SK-N-SH (cell line): ENCODE data around the gene STAC. TPM values are rescaled to one million over a fixed set of nuclear protein-coding genes. Genes with fewer than 3 reads are reported as not detected.
A peak's percentile ranks its signal among the peaks of the same experiment; 100 is the strongest.

Experiments
- CTCF ChIA-PET: fragments of 300-600, 350-600 bp; formaldehyde crosslinking; extraction: SDS; loops from one replicate; lab custom pipeline; 2021; lab: Yijun Ruan, JAX
- POLR2A ChIA-PET: fragments of 350-600 bp; sonication (Branson Sonifier 250); formaldehyde crosslinking; extraction: SDS; loops from one replicate; lab custom pipeline; 2020; ENCODE audit warnings: antibody characterized with exemption, inconsistent platforms; lab: Yijun Ruan, JAX
- DNase-seq: peaks from one replicate; pipeline ENCODE4 v3.0.0; 2012
- H2AFZ ChIP-seq: fragments of 200-600 bp; sonication (generic); 2 replicates; pipeline ENCODE4 v1.8.1; 2016; ENCODE audit warnings: antibody characterized with exemption, mild to moderate bottlenecking, low read depth
- H3F3A ChIP-seq: fragments of 200-600 bp; sonication (generic); replicated peaks from 2 replicates; pipeline ENCODE3; 2016; ENCODE audit warnings: antibody characterized with exemption, mild to moderate bottlenecking; ENCODE audit not compliant: insufficient read depth
- H3K27ac ChIP-seq, 2 experiments: fragments of 200-500 bp in 1 of 2; fragments of 200-600 bp in 1 of 2; sonication (Bioruptor generic) in 1 of 2; sonication (generic), shearing (Covaris generic) in 1 of 2; 2 replicates each; pipeline versions ENCODE4 v1.5.1 to v1.6.1; 2014 to 2016; ENCODE audit warnings: low read depth in 2 of 2, inconsistent platforms in 1 of 2, low read length in 1 of 2, mild to moderate bottlenecking in 1 of 2, mixed read lengths in 1 of 2
- H3K27me3 ChIP-seq: fragments of 200-600 bp; sonication (generic), shearing (Covaris generic); 2 replicates; pipeline ENCODE4 v1.6.1; 2016; ENCODE audit warnings: mixed run types; ENCODE audit not compliant: insufficient read depth
- H3K36me3 ChIP-seq, 2 experiments: fragments of 200-500 bp in 1 of 2; fragments of 200-600 bp in 1 of 2; sonication (Bioruptor generic) in 1 of 2; sonication (generic) in 1 of 2; replicated peaks in 1 of 2; 2 replicates each; pipeline versions ENCODE3 to v1.5.1; 2014 to 2016; ENCODE audit warnings: low read length in 1 of 2, mild to moderate bottlenecking in 1 of 2; ENCODE audit not compliant: insufficient read depth in 2 of 2, control insufficient read depth in 1 of 2
- H3K4me1 ChIP-seq, 2 experiments: fragments of 200-500 bp in 1 of 2; fragments of 200-600 bp in 1 of 2; sonication (Bioruptor generic) in 1 of 2; sonication (generic), shearing (Covaris generic) in 1 of 2; 2 replicates each; pipeline versions ENCODE4 v1.5.1 to v1.6.1; 2014 to 2016; ENCODE audit warnings: low read depth in 1 of 2, low read length in 1 of 2, mixed run types in 1 of 2; ENCODE audit not compliant: insufficient read depth in 2 of 2, control insufficient read depth in 1 of 2
- H3K4me2 ChIP-seq: fragments of 200-600 bp; sonication (generic), shearing (Covaris generic); 2 replicates; pipeline ENCODE4 v1.6.1; 2017; ENCODE audit warnings: mixed run types
- H3K4me3 ChIP-seq, 2 experiments: fragments of 200-500 bp in 1 of 2; fragments of 200-600 bp in 1 of 2; sonication (Bioruptor generic) in 1 of 2; sonication (generic), shearing (Covaris generic) in 1 of 2; 2 replicates each; pipeline versions ENCODE4 v1.5.1 to v1.8.1; 2014 to 2016; ENCODE audit warnings: low read depth in 2 of 2, inconsistent platforms in 1 of 2, low read length in 1 of 2, mild to moderate bottlenecking in 1 of 2, mixed read lengths in 1 of 2, moderate library complexity in 1 of 2
- H3K79me2 ChIP-seq: fragments of 200-600 bp; sonication (generic); 2 replicates; pipeline ENCODE4 v1.8.1; 2017; ENCODE audit warnings: mild to moderate bottlenecking; ENCODE audit not compliant: insufficient read depth
- H3K9ac ChIP-seq: fragments of 200-600 bp; sonication (generic); 2 replicates; pipeline ENCODE4 v1.6.1; 2017; ENCODE audit warnings: mixed run types
- H3K9me2 ChIP-seq: fragments of 200-600 bp; sonication (generic); 2 replicates; pipeline ENCODE4 v1.6.1; 2017; ENCODE audit warnings: mixed run types
- H3K9me3 ChIP-seq: fragments of 200-600 bp; sonication (generic); 2 replicates; pipeline ENCODE4 v1.6.1; 2017; ENCODE audit warnings: mixed run types, mild to moderate bottlenecking, moderate library complexity
- H4K20me1 ChIP-seq: fragments of 200-600 bp; sonication (generic); 2 replicates; pipeline ENCODE4 v1.6.1; 2017; ENCODE audit warnings: mild to moderate bottlenecking, mixed run types; ENCODE audit not compliant: insufficient read depth
- EP300 ChIP-seq, 2 experiments: IDR thresholded peaks; 2 replicates each; pipeline versions ENCODE4 v1.4.0 to v1.6.1; 2012; ENCODE audit warnings: borderline replicate concordance in 1 of 2, low read depth in 1 of 2, low read length in 1 of 2
- FOSL2 ChIP-seq: IDR thresholded peaks from 2 replicates; pipeline ENCODE4 v1.4.0; 2012; ENCODE audit warnings: low read depth, mild to moderate bottlenecking, moderate library complexity, borderline replicate concordance
- FOXM1 ChIP-seq: IDR thresholded peaks from 2 replicates; pipeline ENCODE4 v1.4.0; 2012; ENCODE audit warnings: low read depth, mild to moderate bottlenecking
- JUND ChIP-seq: IDR thresholded peaks from 2 replicates; pipeline ENCODE4 v1.4.0; 2012
- RFX5 ChIP-seq: IDR thresholded peaks from 2 replicates; pipeline ENCODE4 v1.6.1; 2012; ENCODE audit warnings: mild to moderate bottlenecking, improper control_type of control experiment, low read length
- TCF12 ChIP-seq: IDR thresholded peaks from 2 replicates; pipeline ENCODE4 v1.4.0; 2012
- WGBS: methylation state at CpG from one replicate; pipeline ENCODE4 v1.1.6; 2017; ENCODE audit warnings: low lambda C conversion rate; 5-methylcytosine and 5-hydroxymethylcytosine counted together
- polyA plus RNA-seq, 3 experiments: library from polyadenylated mRNA; depleted of rRNA; stranded (reverse); fragments of >200 nt; gene quantifications; 2 replicates each; pipeline ENCODE4 v1.2.3, GENCODE V29; 2012
- TF ChIP-seq, protein P1 (sequence below): IDR thresholded peaks from 2 replicates; pipeline ENCODE4; 2012
- TF ChIP-seq, protein P2 (sequence below): fragments of 150-350 bp; IDR thresholded peaks from 2 replicates; pipeline ENCODE4 v1.6.1; 2016; ENCODE audit warnings: mild to moderate bottlenecking, low read depth, low read length

STAC gene
- polyA plus RNA-seq, 1 of the 3 experiments (the other 2 are of a cell fraction): 25.0 TPM

DNA sequence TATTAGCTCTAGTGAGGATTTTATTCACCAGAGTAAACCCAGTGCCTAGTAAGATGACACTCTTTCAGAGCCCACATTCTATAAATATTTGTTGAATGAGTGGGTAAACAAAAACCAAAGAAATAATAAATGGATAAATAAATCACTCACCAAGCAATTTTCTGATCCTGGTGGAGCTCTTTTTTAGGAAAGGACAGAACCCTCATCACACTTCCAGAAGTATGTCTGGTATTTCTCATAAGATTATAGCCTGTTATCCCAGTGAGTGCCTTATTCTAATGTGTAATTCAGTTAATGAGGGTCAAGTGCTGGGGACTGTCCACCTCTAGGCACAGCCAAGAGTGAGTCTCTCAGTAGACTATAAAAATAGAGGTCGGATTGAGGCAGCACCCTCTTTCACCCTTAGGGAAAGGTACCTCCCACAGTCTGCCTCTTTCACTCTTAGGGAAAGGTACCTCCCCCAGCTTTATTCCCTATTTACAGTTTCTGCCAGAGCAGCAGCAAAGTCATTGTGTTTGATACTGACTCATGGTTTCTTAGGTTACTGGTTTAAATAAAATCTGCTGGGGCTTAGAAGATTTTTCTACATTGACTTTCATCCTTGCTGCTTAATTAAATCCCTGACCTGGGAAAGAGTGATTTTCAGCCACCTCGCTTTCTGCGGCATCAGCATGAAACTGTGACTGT is 145.0 kb downstream of the STAC start:
- H4K20me1 ChIP-seq: no peaks in the 10 kb centered on the region
- 70% methylated on average over 3 of the region's 3 CpGs for WGBS
- peaks cover 0 to 37% of the 10 kb centered on the region in 2 experiments; a peak in 2 of 4 replicates for H3K4me1 ChIP-seq
- ChIA-PET POLR2A (no interaction called here), CTCF (interaction anchor here (0.5 to 1.4 kb wide), 3 partner anchors 82 to 561 kb away, joined by 3 to 5 read pairs (median 3); no protein-coding TSS in a partner anchor)
- H3F3A ChIP-seq: no peaks in the 10 kb centered on the region
- peak overlapping the region; percentile 71 to 92 for H3K27ac ChIP-seq
- H2AFZ ChIP-seq: no peak overlapping the region
- peak overlapping the region; percentile 51; the same call in 1 of the 2 replicates for H3K9ac ChIP-seq
- no peak overlapping the region for H3K4me2 ChIP-seq
- H3K9me3 ChIP-seq: no peaks in the 10 kb centered on the region
- TF ChIP-seq EP300 (IDR thresholded peaks at IDR 0.05; ENCODE audit: borderline replicate concordance in 1 of 2, low read depth in 1 of 2, low read length in 1 of 2) (peak in 1 of 2 experiments; percentile 64; a peak in 2 of 4 replicates), FOXM1 (no peak), TCF12 (peak; percentile 17; the same call in 1 of the 2 replicates), FOSL2 (peak; percentile 28; the same call in 1 of the 2 replicates)
- TF ChIP-seq, protein P1, sequence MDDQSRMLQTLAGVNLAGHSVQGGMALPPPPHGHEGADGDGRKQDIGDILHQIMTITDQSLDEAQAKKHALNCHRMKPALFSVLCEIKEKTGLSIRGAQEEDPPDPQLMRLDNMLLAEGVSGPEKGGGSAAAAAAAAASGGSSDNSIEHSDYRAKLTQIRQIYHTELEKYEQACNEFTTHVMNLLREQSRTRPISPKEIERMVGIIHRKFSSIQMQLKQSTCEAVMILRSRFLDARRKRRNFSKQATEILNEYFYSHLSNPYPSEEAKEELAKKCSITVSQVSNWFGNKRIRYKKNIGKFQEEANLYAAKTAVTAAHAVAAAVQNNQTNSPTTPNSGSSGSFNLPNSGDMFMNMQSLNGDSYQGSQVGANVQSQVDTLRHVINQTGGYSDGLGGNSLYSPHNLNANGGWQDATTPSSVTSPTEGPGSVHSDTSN: 0 out of 2 replicates have a peak, but pooled peaks have one; percentile 13
- no peaks in the 10 kb centered on the region for H3K9me2 ChIP-seq
- no peak for DNase-seq
- H3K79me2 ChIP-seq: no peaks in the 10 kb centered on the region
- no peaks in the 10 kb centered on the region for H3K27me3 ChIP-seq
- no peak overlapping the region for H3K4me3 ChIP-seq
- H3K36me3 ChIP-seq: peaks cover 22 to 40% of the 10 kb centered on the region in 2 experiments

DNA sequence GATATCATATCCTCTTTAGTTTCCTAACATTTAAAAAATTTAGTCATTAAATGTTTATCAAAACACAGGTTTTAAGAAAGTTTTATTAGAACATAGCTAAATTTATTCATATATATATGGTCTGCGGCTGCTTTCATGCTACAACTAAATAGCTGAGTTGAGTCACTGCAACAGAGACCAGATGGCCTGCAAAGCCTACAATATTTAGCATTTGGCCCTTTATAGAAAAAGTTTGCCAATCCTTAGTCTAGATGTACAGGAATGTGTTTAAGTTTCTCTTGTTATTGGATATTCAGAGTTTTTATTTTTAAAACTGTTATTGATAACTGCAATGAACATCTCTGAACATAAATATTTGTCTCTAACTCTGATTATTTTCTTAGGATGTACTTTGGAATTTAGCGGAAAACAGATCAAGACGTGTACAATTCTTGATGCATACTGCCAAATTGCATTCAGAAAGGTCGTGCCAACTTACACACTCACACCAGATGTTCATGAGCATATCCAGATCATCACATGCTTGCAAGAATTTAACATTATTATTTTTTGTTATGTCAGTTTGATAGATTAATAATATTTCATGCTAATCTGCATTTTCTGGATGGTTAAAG is 157.9 kb downstream of the STAC start:
- POLR2A ChIA-PET: no interaction called here
- no peaks in the 10 kb centered on the region for H3K9me2 ChIP-seq
- CTCF ChIA-PET: no interaction called here
- H3K9me3 ChIP-seq: 0 out of 2 replicates have a peak, but pooled peaks cover 5% of the 10 kb centered on the region
- H3K79me2 ChIP-seq: no peaks in the 10 kb centered on the region
- no peaks in the 10 kb centered on the region for H4K20me1 ChIP-seq
- H3K4me3 ChIP-seq: no peak overlapping the region
- TF ChIP-seq, protein P1: no peak
- TF ChIP-seq, protein P2, sequence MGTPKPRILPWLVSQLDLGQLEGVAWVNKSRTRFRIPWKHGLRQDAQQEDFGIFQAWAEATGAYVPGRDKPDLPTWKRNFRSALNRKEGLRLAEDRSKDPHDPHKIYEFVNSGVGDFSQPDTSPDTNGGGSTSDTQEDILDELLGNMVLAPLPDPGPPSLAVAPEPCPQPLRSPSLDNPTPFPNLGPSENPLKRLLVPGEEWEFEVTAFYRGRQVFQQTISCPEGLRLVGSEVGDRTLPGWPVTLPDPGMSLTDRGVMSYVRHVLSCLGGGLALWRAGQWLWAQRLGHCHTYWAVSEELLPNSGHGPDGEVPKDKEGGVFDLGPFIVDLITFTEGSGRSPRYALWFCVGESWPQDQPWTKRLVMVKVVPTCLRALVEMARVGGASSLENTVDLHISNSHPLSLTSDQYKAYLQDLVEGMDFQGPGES: no peak
- TF ChIP-seq EP300 (IDR thresholded peaks at IDR 0.05; ENCODE audit: borderline replicate concordance in 1 of 2, low read depth in 1 of 2, low read length in 1 of 2): 0 out of 4 replicates have a peak, but pooled peaks of 1 of the 2 experiments have one; percentile 12
- TF ChIP-seq JUND: no peak
- no peak for TF ChIP-seq RFX5
- DNase-seq: no peak
- H3K9ac ChIP-seq: no peak overlapping the region
- H3K27ac ChIP-seq: peak overlapping the region in 1 of 2 experiments; percentile 62; a peak in 1 of 4 replicates
- H2AFZ ChIP-seq: no peak overlapping the region
- WGBS: 71% methylated on average over 4 of the region's 4 CpGs
- peaks cover 4% of the 10 kb centered on the region for H3F3A ChIP-seq
- no peaks in the 10 kb centered on the region for H3K27me3 ChIP-seq
- H3K36me3 ChIP-seq: peaks cover 5 to 22% of the 10 kb centered on the region in 2 experiments
- H3K4me2 ChIP-seq: no peak overlapping the region
- peaks cover 0 to 3% of the 10 kb centered on the region in 2 experiments; a peak in 3 of 4 replicates for H3K4me1 ChIP-seq
